ENCODE results near the gene FCN3. TPM values are rescaled to one million over a fixed set of nuclear protein-coding genes. Genes with fewer than 3 reads are reported as not detected.

FCN3 gene
- total RNA-seq, 4 donors from 2014 or later = 2.3 to 7.1 (median 3.7) TPM

GRCh38 chr1:27364696-27365371 is 9.8 kb downstream of the FCN3 start:
- Histone ChIP-seq H3K27ac (peak overlapping the region; percentile 99), H3K36me3 (peaks cover 47% of the 10 kb centered on the region), H3K9me3 (no peaks in the 10 kb centered on the region), H3K4me1 (peaks cover 61% of the 10 kb centered on the region), H3K27me3 (no peaks in the 10 kb centered on the region), H3K4me3 (peak overlapping the region; percentile 60)
- TF ChIP-seq POLR2A (IDR thresholded peaks at IDR 0.05) = no peak
- TF ChIP-seq EP300 (IDR thresholded peaks at IDR 0.05) = no peak
- TF ChIP-seq POLR2AphosphoS5 (IDR thresholded peaks at IDR 0.05) = no peak
- TF ChIP-seq, protein P1, sequence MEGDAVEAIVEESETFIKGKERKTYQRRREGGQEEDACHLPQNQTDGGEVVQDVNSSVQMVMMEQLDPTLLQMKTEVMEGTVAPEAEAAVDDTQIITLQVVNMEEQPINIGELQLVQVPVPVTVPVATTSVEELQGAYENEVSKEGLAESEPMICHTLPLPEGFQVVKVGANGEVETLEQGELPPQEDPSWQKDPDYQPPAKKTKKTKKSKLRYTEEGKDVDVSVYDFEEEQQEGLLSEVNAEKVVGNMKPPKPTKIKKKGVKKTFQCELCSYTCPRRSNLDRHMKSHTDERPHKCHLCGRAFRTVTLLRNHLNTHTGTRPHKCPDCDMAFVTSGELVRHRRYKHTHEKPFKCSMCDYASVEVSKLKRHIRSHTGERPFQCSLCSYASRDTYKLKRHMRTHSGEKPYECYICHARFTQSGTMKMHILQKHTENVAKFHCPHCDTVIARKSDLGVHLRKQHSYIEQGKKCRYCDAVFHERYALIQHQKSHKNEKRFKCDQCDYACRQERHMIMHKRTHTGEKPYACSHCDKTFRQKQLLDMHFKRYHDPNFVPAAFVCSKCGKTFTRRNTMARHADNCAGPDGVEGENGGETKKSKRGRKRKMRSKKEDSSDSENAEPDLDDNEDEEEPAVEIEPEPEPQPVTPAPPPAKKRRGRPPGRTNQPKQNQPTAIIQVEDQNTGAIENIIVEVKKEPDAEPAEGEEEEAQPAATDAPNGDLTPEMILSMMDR (IDR thresholded peaks at IDR 0.05) = no peak
- no peak for DNase-seq (ENCODE audit: low spot score in 2 of 2)
- 63% methylated on average over 6 of the region's 11 CpGs for WGBS

DNA sequence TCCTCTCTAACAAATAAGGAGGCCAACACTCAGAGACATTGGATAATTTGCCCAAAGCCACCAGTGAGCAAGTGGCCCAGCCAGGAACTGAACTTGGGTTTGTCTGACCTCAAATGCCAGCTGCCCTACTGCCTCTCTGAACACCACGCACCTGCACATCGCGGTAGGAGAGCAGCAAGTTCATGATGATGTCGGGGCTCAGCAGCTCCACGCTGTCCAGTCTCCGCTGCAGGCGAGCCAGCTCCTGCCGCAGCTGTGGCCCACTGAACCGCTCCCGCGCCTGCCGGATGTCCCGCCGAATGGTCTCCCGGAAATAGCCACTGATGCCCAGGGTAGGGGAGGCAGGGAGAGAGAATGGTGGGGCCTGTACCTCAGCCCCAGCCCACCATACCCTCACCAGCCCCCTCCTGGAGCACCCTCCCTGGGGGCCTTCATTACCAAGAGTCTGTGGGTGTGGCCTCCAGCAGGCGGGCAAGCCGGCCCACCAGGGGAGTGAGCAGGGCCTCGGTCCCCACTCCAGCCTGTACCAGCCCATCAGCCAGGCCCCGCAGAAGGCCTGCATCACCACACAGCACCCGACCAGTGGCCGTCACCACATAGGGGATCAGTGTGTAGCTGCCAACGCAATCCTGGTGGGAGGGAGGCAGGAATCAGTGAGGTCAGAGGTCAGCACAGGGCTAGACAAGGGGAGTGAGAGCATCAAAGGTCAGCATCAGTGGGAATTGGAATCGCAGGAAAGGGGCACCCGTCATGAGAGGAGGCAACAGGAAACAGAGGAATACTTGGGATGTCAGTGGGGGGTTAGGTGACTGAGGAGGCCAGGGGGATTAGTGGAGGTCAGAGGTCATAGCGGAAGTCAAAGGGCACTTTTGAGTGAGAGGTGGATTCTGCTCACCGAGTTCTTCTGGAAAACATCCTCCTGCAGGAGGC is 10.6 kb downstream of the FCN3 start:
- Histone ChIP-seq H3K4me1 (peaks cover 55% of the 10 kb centered on the region), H3K9me3 (no peaks in the 10 kb centered on the region), H3K27ac (no peak overlapping the region), H3K4me3 (peak overlapping the region; percentile 60), H3K36me3 (peaks cover 55% of the 10 kb centered on the region), H3K27me3 (no peaks in the 10 kb centered on the region)
- 84% methylated on average over 22 of the region's 26 CpGs for WGBS
- TF ChIP-seq POLR2AphosphoS5 (IDR thresholded peaks at IDR 0.05) = no peak
- DNase-seq (ENCODE audit: low spot score in 2 of 2) = no peak

DNA sequence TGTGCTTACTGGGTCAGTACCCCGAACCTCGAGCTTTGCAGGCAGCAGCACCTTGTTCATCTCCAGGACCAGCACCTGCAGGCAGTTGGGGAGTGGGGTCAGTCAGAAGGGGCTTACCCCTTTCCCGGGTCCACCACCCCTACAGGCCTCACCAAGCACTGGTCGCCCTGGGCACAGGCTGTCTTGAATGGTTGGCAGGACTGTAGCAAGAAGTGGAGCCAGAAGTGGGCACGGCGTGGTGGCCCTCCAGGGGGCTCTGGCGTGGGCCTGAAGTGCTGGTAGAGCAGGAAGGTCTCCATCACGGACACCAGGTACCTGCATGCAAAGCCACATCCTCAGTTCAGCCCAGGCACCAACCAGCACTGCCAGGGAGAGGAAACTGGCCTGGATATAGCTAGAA is 13.1 kb downstream of the FCN3 start:
- Histone ChIP-seq H3K27ac (no peak overlapping the region), H3K9me3 (no peaks in the 10 kb centered on the region), H3K36me3 (peaks cover 80% of the 10 kb centered on the region), H3K4me1 (peaks cover 47% of the 10 kb centered on the region), H3K27me3 (no peaks in the 10 kb centered on the region), H3K4me3 (no peak overlapping the region)
- WGBS = 80% methylated on average over 1 of the region's 8 CpGs
- no peak for DNase-seq (ENCODE audit: low spot score in 2 of 2)
- TF ChIP-seq POLR2A (IDR thresholded peaks at IDR 0.05) (no peak), POLR2AphosphoS5 (IDR thresholded peaks at IDR 0.05) (no peak), EP300 (IDR thresholded peaks at IDR 0.05) (no peak)
- TF ChIP-seq, protein P1 (IDR thresholded peaks at IDR 0.05) = no peak

DNA sequence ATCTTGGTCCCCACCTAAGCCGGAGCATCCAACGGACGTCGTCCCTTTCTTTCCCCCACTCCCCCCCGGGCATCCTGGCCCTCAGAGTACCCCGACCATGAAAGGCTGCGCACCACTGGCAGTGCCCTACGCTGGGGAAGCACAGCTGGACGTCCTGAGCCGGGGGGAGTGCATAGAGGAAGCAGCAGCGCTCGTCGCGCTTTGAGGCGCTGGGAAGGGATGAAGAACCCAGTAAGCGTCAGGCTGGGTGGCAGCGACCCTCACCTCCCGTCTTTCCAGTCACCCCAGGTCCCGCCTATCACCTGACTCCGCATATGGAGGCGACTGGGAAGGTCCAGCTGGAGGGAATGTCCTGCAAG is 13.6 kb downstream of the FCN3 start:
- H3K36me3 ChIP-seq = peaks cover 85% of the 10 kb centered on the region
- no peaks in the 10 kb centered on the region for H3K27me3 ChIP-seq
- TF ChIP-seq POLR2A (IDR thresholded peaks at IDR 0.05) (no peak), EP300 (IDR thresholded peaks at IDR 0.05) (no peak), POLR2AphosphoS5 (IDR thresholded peaks at IDR 0.05) (no peak)
- TF ChIP-seq, protein P1 (IDR thresholded peaks at IDR 0.05) = no peak

DNA sequence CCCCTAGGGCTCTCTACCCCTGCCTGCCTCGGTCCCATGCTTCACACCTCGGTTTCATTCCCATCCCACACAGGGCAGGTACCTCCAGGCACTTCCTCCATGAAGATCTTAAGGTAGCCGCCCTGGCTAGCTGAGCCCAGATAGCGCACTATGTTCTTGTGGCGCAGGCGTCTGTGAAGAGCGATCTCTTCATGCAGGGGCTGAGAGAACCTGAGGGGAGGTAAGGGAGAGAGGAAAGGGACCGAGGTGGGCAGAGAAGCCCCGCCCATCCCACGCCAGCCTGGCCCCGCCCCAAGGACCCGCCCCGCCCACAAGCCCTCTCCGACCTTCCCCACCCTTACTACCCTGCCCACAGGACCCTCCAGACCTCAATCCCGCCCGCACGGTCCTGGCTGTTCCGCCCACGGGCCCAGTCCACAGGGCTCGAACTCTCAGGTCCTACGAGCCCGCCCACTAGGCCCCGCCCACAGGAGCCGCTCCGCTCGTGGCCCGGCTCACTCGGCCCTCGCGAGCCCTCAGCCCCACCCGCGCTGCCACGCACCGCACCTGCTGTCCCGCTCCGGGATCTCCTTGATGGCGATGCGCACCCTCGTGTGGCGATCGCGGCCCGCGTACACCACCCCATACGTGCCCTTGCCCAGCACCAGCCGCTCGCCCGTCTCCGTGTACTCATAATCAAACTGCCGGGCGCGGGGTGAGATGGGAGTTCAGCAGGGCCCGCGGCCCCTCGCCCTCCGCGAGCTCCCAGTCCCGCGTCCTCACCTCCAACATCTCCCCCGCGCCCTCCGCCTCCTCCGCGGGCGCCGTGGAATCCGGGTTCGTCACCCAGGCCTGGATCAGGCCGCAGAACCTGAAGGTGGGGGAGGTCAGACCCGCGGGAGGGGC is 14.2 kb downstream of the FCN3 start:
- Histone ChIP-seq H3K27me3 (no peaks in the 10 kb centered on the region), H3K36me3 (peaks cover 91% of the 10 kb centered on the region), H3K4me1 (peaks cover 51% of the 10 kb centered on the region), H3K4me3 (peak overlapping the region; percentile 13), H3K9me3 (no peaks in the 10 kb centered on the region), H3K27ac (no peak overlapping the region)
- WGBS = 79% methylated on average over 62 of the region's 71 CpGs
- DNase-seq (ENCODE audit: low spot score in 2 of 2) = no peak
- no peak for TF ChIP-seq EP300 (IDR thresholded peaks at IDR 0.05)

More for the DNA sequence above, 13.6 kb downstream of the FCN3 start:
- 86% methylated on average over 19 of the region's 21 CpGs for WGBS
- peaks cover 51% of the 10 kb centered on the region for H3K4me1 ChIP-seq
- H3K9me3 ChIP-seq = no peaks in the 10 kb centered on the region
- DNase-seq (ENCODE audit: low spot score in 2 of 2) = no peak
- H3K27ac ChIP-seq = no peak overlapping the region
- no peak overlapping the region for H3K4me3 ChIP-seq

Data from suprapubic skin (tissue), 4 donors.